NAMALWA (cell line): ENCODE results near the gene ALG6.
A peak's percentile ranks its signal among the peaks of the same experiment; 100 is the strongest.
"Not testable (repeated sequence)": the region's sequence is repeated elsewhere in the genome, so short reads cannot be mapped to it uniquely, and the experiment has no call there.

Source experiments
- DNase-seq: peaks from one replicate; pipeline ENCODE4 v3.0.0-alpha.2; 2015; ENCODE audit warnings: low spot score

The ALG6 gene

DNA sequence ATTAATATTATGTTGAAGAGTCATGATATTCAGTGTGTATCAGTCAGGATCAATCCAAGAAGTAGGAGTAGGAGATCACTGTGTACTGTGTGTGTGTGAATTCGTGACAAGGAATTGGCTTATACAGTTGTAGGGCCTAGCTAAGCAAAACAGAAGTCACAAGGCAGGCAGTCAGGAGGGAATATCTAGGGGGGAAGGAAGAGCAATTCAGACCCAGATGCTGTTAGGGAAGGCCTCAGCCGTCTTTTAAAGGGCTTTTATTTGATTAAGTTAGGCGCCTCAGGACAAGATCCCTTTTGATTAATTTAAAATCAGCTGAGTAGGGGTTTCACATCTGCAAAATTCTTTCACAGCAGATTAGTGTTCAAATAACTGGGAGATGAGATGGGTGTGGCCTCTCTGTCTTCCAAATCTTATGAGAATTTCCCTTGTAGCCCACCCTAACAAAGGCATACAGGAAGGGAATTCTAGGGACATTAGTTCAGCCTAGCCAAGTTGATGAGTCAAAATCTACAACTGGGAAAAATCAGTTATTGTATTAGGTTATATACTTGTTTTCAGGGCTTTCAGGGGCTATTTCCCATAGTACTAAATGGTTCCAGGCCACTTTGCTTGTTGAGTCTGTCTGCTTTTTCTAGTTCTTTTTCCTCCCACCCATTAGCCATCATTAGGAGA is 47.4 kb downstream of the ALG6 start:
- DNase-seq: no peak

DNA sequence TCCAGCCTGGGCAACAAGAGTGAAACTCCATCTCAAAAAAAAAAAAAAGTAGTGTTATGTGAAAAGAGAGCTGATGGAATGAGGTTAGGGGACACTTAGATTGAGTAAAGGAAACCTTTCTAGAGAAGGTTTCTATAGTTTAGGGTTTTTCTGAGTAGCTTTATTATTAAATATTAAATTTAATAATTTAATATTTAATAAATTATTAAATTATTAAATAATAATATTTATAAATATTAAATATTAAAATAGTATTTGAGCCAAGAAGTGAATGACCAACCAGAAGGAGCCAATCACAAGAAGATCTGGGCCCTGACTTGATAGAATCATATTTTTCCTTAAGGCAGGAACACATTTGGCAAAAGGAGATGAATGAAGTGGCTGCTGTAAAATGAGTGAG is 50.7 kb downstream of the ALG6 start:
- no peak for DNase-seq

DNA sequence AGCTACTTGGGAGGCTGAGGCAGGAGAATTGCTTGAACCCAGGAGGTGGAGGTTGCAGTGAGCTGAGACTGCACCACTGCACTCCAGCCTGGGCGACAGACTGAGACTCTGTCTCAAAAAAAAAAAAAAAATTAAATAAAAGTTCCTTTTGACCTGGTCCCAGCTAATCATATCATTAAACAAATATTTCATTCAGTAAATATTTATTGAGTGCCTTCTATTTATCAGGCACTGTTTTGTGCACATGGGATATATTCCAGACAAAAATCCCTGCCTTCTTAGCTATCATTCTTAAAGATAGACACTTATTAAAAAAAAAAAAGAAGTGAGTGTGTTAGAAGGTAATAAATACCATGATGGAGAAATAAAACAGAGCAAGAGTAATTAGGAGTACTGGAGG is 53.3 kb downstream of the ALG6 start:
- DNase-seq: not testable (repeated sequence)

DNA sequence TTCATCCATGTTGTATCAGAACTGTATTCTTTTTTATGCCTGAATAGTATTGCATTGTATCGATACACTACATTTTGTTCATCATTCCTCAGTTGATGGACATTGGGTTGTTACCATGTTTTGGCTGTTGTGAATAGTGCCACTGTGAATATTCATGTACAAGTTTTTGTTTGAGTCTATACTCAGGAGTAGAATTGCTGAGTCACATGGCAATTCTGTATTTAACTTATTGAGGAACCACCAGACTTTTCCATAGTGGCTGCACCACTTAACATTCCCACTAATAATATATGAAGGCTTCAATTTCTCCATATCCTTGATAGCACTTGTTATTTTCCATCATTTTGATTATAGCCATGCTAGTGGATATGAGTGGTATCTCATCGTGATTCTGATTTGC is 56.2 kb downstream of the ALG6 start:
- DNase-seq: no peak

DNA sequence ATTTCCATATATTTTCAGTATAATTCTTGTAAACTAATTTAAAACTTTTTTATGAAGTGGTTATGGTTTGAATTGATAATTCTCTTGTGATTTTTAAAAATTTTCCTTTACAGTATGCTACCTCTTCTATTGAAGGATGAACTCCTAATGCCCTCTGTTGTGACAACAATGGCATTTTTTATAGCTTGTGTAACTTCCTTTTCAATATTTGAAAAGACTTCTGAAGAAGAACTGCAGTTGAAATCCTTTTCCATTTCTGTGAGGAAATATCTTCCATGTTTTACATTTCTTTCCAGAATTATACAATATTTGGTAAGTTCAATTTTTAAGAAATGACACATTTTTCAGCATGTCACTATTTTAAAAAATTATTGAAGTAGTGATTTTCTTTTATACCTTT is 61.4 kb downstream of the ALG6 start:
- DNase-seq: no peak

DNA sequence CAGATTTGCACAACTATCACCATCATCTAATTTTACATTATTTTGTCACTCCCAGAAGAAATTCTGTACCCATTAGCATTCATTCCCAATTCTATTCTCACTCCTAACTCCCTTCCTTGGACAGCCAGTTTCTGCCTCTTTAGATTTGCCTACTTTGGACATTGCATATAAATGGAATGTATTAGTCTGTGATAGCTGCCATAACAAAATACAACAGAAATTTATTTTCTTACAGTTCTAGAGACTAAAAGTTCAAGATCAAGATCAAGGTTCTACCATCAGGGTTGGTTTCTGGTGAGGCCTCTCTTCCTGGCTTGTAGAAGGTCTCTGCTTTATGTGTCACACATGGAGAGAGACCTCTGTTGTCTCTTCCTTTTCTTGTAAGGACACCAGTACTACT is 61.9 kb downstream of the ALG6 start:
- DNase-seq: no peak

DNA sequence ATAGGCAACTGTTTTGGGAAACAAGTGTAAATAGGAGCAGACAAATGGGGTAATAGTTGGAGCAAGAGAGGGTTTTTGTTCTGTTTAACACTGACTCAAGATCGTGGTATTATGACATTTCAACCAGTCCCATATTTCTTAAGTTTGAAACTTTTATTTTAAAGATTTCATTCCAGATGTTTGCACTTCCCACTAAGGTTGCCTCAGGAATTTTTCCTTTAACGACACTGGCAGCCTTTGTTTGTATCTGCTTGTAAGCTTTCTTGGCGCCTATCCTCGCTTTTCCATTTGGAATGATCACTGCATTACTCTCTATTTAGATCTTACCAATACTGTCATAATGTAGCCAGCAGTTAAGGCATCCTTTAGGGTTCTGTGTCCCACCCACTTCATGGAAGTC is 67.7 kb downstream of the ALG6 start:
- no peak for DNase-seq

- no peak for DNase-seq
Observed at GRCh38 chr1:63442141-63442475, 74.7 kb downstream of the ALG6 start.

DNA sequence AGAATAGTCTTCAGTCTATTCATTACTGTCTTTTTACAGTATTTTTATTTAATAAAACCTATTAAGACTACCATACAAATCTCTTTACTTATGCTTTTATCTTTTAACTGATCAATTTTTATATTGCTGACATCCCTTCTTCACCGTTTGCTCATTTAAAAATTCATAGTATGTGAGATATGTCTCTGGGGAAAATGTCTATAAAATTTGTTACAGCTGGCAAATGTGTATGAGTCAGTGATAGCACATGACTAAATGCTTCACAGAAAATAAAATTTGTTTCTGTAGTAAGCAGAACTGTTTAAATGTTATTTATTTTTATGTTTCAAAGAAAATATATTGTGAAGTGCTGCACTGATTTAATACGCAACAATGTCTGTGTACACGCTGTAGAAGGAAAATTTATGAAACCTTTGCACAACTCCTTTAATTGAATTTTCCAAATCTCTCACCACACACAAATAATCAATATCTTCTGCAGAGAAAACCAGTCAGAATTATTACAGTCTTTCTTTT is 81.4 kb downstream of the ALG6 start:
- no peak for DNase-seq

DNA sequence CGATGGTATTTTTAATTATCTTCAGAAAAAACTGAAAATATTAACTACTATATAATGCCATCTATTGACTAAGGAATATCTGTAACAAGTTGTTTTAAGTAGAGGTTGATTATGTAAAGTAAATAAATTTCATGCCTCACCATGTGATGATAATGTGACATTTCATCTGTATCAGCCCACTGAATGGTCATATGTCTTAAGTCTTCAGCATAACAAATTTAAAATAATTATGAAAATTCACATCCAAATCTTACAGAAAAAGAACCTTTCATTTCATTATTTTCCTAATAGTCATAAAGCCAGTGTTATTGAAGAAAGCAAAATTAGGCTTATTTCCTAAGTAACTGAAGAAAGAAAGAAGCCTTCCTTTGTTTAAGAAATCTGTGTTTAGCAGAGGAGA is 83.0 kb downstream of the ALG6 start:
- no peak for DNase-seq

DNA sequence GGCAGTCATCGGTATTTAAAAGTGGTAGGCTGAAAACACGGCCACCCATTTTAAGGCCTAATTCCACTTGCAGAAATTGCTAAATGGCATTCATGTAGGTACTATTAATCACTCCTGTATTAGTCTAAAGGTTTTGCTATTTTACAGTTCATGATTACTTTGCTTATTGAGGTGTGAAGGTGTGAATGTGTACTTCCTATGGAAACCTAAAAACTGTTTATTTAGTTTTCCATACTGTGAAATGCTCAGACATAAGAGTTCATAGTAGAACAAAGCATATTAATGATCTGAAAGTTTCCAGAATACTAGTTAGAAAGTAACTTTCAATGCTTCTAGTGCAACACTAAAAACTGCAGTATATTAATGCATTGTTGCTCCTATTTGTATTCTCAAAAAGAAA is 85.8 kb downstream of the ALG6 start:
- DNase-seq: no peak

DNA sequence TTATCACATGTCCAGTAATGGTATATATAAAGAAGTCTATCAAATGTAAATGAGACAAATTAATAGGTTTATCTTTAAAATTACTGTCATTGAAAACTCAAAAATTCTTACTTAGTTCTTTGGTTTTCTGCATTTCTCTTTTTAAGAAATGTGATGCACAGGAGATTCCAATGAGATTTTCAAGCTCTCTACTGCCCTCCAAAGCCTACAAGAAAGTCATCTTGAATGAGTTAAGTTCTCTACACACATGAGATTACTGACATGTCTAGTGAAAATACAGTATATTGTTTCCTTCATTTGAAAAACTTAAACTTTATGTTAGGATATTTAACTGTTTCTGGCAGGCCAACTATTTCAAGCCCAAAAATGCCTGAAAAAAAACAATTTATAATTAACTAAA is 86.8 kb downstream of the ALG6 start:
- peak; percentile 48 for DNase-seq

DNA sequence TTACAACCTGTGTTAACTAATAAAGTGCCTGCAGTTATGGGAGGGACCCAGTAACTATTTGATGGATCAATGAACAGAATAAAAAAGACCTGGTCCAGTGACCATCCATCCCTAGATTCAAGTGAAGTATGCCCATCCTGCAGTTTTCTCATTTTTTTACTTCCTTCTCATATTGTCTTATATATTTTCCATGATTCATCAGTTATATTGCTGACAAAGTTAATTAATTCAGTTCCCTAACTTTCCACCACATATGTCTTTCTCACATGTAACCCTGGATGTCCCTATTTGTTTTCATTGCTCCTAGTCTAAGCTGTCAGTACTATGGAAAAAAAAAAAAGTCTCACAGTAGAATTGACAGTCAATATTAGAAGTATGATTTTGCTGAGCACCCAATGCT is 91.3 kb downstream of the ALG6 start:
- no peak for DNase-seq

DNA sequence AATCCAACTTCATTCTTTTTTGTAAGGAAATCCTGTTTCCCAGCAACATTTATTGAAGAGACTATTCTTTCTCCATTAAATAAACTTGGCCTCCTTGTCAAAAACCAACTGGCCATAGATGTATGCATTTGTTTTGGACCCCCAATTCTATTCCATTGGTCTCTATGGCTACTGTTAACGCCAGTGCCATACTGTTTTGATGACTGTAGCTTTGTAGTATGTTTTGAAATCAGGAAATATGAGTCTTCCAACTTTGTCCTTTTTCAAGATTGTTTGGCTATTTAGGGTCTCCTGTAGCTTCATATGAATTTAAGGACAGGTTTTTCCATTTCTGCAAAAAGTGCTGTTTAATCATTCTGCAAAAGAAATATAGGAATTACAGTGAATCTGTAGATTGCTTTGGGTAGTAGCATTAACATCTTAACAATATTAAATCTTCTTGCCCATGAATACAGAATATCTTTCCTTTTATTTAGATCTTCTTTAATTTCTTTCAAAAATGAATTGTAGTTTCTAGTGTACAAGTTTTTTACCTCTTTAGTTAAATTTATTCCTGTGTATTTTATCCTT is 94.3 kb downstream of the ALG6 start:
- no peak for DNase-seq

DNA sequence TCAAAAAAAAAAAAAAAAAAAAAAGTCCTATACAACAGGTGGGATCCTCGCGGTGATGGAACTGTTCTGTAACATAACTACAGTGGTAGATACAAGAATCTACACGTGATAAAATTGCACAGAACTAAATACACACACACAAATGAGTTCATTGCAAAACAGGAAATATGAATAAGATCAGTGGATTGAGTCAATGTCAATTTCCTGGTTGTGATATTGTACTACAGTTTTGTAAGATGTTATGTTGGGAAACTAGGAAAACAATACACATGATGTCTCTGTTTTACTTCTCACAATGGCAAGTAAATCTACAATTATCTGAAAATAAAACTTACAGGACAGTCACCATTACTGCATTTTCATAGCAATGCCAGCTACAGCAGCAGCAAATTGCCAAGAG is 95.8 kb downstream of the ALG6 start:
- no peak for DNase-seq

GRCh38 chr1:63466181-63466580 is 98.8 kb downstream of the ALG6 start:
- no peak for DNase-seq

GRCh38 chr1:63466759-63467158 is 99.3 kb downstream of the ALG6 start:
- DNase-seq: peak; percentile 15

- not testable (repeated sequence) for DNase-seq
Observed at GRCh38 chr1:63468683-63469082, 101.3 kb downstream of the ALG6 start.

DNA sequence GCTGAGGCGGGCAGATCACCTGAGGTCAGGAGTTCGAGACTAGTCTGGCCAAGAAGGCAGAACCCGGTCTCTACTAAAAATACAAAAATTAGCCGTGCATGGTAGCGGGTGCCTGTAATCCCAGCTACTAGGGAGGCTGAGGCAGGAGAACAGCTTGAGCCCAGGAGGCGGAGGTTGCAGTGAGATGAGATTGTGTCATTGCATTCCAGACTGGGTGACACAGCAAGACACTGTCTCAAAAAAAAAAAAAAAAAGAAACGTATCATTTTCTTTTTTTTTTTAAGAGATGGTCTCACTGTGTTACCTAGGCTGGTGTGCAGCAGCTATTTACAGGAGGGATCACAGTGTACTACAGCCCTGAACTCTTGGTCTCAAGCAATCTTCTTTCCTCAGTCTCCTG is 108.3 kb downstream of the ALG6 start:
- no peak for DNase-seq

GRCh38 chr1:63480057-63480456 is 112.6 kb downstream of the ALG6 start:
- no peak for DNase-seq

GRCh38 chr1:63486629-63487028 is 119.2 kb downstream of the ALG6 start:
- DNase-seq: no peak

GRCh38 chr1:63487336-63488065 is 120.1 kb downstream of the ALG6 start:
- DNase-seq: no peak
